GM12801 (cell line): ENCODE results near the gene KCTD21.

Experiments used
- TF ChIP-seq, protein P1 (sequence below): IDR thresholded peaks from one replicate; pipeline ENCODE4 v1.5.1; 2011; ENCODE audit warnings: control low read depth; ENCODE audit not compliant: insufficient read length; ENCODE audit errors: extremely low read depth

The KCTD21 gene

DNA sequence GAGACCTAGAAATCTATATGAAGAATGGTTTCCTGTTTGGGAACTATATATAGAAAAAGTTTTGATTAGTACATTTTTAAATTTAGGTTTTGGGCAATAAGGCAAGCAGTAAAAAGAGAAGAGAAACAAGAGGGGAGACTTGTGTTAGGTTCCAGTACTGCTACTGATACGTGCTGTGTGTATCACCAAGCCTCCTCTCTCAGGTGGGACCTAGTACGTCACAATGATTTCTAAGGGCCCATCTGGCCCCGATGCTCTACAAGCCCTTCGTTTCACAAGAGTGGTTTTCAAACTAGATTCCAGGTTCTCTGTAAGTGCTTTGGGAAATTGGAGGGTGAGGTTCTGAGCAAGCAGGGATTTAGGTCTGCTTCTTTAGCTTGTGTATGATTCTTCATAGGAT is 39.5 kb upstream of the KCTD21 start:
- TF ChIP-seq, protein P1, sequence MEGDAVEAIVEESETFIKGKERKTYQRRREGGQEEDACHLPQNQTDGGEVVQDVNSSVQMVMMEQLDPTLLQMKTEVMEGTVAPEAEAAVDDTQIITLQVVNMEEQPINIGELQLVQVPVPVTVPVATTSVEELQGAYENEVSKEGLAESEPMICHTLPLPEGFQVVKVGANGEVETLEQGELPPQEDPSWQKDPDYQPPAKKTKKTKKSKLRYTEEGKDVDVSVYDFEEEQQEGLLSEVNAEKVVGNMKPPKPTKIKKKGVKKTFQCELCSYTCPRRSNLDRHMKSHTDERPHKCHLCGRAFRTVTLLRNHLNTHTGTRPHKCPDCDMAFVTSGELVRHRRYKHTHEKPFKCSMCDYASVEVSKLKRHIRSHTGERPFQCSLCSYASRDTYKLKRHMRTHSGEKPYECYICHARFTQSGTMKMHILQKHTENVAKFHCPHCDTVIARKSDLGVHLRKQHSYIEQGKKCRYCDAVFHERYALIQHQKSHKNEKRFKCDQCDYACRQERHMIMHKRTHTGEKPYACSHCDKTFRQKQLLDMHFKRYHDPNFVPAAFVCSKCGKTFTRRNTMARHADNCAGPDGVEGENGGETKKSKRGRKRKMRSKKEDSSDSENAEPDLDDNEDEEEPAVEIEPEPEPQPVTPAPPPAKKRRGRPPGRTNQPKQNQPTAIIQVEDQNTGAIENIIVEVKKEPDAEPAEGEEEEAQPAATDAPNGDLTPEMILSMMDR = no peak

- TF ChIP-seq, protein P1 = no peak
These were observed 38.6 kb upstream of the KCTD21 start for GRCh38 chr11:78226684-78227680.

DNA sequence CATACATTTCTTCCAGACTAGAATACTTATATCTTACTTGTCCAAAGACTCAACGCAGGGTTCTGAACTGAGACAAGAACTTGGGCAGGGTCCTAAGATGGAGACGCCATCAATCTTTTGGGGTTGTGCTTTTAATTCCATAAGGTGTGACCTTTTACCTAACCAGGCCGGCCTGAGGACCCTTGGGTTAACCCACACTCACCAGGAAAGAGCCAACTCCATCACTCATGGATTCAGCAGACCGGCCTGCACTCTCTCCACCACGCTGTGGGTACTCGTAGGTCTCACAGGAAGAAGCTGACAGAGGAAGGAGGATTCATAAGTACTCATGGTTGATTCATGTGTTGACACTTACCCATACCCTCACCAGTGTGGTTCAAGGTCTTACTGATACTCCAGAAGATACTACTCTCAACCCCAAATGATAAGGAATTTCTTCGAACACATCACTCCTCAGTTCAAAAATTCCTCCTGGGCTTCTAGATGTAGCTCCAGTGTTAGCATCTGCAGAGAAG is 36.5 kb upstream of the KCTD21 start:
- TF ChIP-seq, protein P1 = no peak

DNA sequence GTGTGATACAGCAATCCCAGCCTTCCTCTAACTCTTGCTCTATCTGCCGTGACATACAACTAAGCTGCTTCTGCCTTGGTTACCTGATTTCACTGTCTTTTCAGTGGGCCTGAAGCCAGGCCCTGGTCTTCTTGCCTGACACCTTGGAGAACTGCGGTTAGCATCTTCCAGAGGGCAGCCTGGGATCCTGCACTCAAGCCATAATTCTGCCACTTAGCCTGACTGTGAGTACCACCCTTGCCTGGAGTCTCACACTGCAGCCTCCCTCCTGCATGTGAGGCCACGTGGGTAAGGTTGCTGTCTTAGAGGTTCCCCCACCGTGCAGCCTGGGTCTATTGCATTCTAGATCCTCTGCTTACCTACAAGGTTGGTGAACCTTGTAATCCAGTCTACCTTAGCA is 36.1 kb upstream of the KCTD21 start:
- TF ChIP-seq, protein P1 = no peak

DNA sequence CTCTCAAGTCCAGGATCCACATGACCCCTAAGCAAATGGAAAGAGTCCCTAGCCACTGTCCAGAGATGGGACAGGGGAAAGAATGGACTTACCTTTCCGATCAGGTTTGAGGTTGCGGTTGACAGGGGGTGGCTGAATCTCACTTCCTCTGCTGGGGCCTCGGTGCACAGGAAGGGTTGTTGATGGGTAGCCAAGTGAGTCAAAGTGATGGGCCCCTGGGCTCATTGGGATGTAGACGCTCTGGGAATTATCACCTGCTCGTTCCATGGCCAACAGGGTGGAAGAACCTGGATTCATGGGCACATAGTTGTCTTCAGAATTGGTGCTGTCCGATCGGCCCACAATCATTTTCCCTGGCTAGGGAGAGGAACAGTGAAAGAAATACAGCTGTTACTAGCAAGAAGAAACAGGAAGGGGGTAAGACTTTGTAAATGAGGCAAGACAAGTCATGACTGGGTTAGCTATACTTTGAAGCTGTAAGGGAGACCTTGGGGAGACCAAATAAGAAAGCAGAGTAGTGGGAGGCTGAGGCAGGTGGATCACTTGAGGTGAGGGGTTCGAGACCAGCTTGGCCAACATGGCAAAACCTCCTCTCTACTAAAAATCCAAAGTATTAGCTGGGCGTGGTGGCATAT is 35.0 kb upstream of the KCTD21 start:
- TF ChIP-seq, protein P1 = no peak

DNA sequence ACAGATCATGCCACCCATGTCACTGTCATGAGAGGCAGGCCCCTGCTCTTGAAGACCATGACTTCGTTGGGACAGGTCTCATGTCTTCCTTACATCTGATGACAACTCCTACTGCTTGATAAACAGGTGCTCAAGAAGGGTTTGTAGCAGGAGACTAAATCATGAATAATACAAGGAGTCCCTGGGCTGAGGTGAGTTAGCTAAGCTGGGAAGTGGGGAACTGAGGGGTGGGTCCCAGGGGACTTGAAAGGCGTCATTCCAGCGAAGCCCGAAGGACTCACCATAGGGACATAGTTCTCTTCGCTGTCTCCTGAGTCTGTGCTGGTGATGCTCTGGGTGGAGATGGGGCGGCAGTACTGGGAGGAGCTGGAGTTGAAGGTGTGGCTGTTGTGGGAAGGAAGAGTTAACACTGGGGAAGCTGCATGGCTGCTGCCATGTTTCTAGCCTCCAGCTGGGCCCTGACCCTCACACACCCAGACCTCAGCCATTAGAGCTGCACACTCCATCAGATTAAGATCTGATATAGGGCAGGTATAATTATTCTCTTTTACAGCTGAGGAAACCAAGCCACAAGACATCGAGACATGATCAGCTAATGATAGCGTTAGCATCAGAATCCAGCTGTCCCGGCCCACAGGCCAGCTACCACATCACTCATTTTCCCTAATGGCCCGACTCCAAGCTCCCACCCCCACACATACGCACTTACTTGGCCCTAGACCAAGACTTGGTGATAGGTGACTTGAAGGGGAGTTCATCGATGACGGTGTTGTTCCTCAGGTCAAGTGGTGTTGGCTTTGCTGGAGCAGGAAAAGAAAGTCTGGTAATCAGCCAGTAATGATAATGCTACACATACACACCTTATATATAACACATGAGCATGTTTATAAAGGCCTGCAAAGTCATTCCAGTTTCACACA is 33.2 kb upstream of the KCTD21 start:
- TF ChIP-seq, protein P1 = no peak
